Skeletal muscle cell (primary cell): Measurements from ENCODE around the gene SLC7A7.
"Not testable (repeated sequence)": the region's sequence is repeated elsewhere in the genome, so short reads cannot be mapped to it uniquely, and the experiment has no call there.

Experiments
- DNase-seq: peaks from one replicate; pipeline ENCODE4 v3.0.0-alpha.2; 2010; ENCODE audit warnings: low read depth
- H3K4me3 ChIP-seq: 2 replicates; pipeline ENCODE4 v1.5.1; 2011; ENCODE audit warnings: low read depth, mild to moderate bottlenecking, control low read depth, low read length, moderate library complexity

Gene SLC7A7

GRCh38 chr14:22814941-22815713 lies at the start of gene SLC7A7:
TSS of gene SLC7A7 (minus strand) at chr14:22815435. CDS start at chr14:22813398, 2,037 bp downstream.
- DNase-seq, result no peak

GRCh38 chr14:22864979-22865378 lies 49.7 kb upstream of the SLC7A7 start:
- DNase-seq, result no peak

More at GRCh38 chr14:22814941-22815713, at the start of gene SLC7A7:
- peak within 1 kb of the TSS; percentile 2 for H3K4me3 ChIP-seq

GRCh38 chr14:22861651-22862050 lies 46.4 kb upstream of the SLC7A7 start:
- DNase-seq, result no peak
- no peak overlapping the region for H3K4me3 ChIP-seq

More at GRCh38 chr14:22864979-22865378, 49.7 kb upstream of the SLC7A7 start:
- H3K4me3 ChIP-seq, result no peak overlapping the region

GRCh38 chr14:22860377-22860776 lies 45.1 kb upstream of the SLC7A7 start:
- H3K4me3 ChIP-seq, DNase-seq: not testable (repeated sequence)

GRCh38 chr14:22856428-22856827 lies 41.2 kb upstream of the SLC7A7 start:
- DNase-seq, result no peak
- no peak overlapping the region for H3K4me3 ChIP-seq

GRCh38 chr14:22854963-22855724 lies 39.9 kb upstream of the SLC7A7 start:
- H3K4me3 ChIP-seq, result no peak overlapping the region
- DNase-seq, result no peak

- DNase-seq, H3K4me3 ChIP-seq: not testable (repeated sequence)
Measured at GRCh38 chr14:22854296-22854695, 39.1 kb upstream of the SLC7A7 start.

GRCh38 chr14:22852940-22853767 lies 37.9 kb upstream of the SLC7A7 start:
- DNase-seq, result no peak
- H3K4me3 ChIP-seq, result peak overlapping the region; percentile 48

- DNase-seq, result no peak
- no peak overlapping the region for H3K4me3 ChIP-seq
Measured at GRCh38 chr14:22852599-22852939, 37.3 kb upstream of the SLC7A7 start.

- not testable (repeated sequence) for DNase-seq, H3K4me3 ChIP-seq
Measured at GRCh38 chr14:22852178-22852577, 36.9 kb upstream of the SLC7A7 start.

- DNase-seq, result peak; percentile 93
- H3K4me3 ChIP-seq, result no peak overlapping the region
Measured at GRCh38 chr14:22850944-22851764, 35.9 kb upstream of the SLC7A7 start.

GRCh38 chr14:22849212-22849819 lies 34.1 kb upstream of the SLC7A7 start:
- no peak for DNase-seq
- H3K4me3 ChIP-seq, result no peak overlapping the region

GRCh38 chr14:22848351-22849164 lies 33.3 kb upstream of the SLC7A7 start:
- H3K4me3 ChIP-seq, result no peak overlapping the region

GRCh38 chr14:22847661-22848341 lies 32.6 kb upstream of the SLC7A7 start:
- DNase-seq, result no peak
- no peak overlapping the region for H3K4me3 ChIP-seq

More at GRCh38 chr14:22848351-22849164, 33.3 kb upstream of the SLC7A7 start:
- peak; percentile 92 for DNase-seq

- H3K4me3 ChIP-seq, result no peak overlapping the region
- no peak for DNase-seq
Measured at GRCh38 chr14:22846811-22847307, 31.6 kb upstream of the SLC7A7 start.

- no peak overlapping the region for H3K4me3 ChIP-seq
- no peak for DNase-seq
Measured at GRCh38 chr14:22845821-22846625, 30.8 kb upstream of the SLC7A7 start.

- no peak overlapping the region for H3K4me3 ChIP-seq
- DNase-seq, result no peak
Measured at GRCh38 chr14:22845103-22845394, 29.8 kb upstream of the SLC7A7 start.
